NCI-H128 (cell line): ENCODE data around the gene ARHGAP26.

ENCODE experiments used
- DNase-seq: peaks from one replicate; lab custom pipeline; 2025; ENCODE audit not compliant: unreplicated experiment; lab: John Stamatoyannopoulos, UW

Gene ARHGAP26

DNA sequence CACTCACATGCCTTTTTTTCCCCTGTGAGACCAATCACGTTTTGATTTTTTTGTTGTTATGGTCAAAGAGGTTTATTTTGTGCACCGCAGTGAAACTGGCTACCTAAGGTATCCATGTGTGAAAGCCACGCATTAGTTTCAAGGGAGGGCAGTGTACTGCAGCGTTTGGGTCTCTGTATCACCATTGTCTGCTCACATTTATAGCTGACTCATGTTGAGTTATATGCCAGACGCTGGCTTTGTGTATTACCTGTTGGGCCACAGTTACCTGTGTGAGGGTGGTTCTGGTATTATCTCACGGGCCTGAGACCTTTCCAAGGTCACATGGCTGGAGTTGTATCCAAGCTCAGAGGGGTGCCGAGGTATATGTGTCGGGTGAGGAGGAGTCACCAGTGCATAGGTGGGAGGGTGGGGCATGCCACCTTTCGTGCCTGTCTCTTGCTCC, 75.8 kb downstream of the ARHGAP26 start:
- DNase-seq = no peak

DNA sequence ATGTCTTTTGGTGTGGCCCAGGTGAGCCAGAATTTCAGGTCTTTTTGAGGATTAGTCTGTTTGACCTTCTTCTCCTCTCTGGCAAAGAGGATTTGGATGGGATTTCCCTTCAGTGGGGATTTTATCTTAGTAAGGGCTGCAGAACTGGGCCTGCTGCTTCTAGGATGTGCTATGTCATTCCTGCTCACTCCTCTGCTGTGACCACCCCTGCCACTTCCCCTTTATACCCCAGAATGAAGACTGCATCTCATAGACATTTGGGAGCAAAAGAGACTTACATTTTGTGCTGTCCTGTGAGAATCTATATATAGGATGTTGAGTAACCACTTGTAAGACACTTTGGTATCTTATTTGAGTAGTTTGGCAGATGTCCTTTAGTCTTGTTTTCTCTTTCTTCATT, 76.2 kb downstream of the ARHGAP26 start:
- DNase-seq = no peak

DNA sequence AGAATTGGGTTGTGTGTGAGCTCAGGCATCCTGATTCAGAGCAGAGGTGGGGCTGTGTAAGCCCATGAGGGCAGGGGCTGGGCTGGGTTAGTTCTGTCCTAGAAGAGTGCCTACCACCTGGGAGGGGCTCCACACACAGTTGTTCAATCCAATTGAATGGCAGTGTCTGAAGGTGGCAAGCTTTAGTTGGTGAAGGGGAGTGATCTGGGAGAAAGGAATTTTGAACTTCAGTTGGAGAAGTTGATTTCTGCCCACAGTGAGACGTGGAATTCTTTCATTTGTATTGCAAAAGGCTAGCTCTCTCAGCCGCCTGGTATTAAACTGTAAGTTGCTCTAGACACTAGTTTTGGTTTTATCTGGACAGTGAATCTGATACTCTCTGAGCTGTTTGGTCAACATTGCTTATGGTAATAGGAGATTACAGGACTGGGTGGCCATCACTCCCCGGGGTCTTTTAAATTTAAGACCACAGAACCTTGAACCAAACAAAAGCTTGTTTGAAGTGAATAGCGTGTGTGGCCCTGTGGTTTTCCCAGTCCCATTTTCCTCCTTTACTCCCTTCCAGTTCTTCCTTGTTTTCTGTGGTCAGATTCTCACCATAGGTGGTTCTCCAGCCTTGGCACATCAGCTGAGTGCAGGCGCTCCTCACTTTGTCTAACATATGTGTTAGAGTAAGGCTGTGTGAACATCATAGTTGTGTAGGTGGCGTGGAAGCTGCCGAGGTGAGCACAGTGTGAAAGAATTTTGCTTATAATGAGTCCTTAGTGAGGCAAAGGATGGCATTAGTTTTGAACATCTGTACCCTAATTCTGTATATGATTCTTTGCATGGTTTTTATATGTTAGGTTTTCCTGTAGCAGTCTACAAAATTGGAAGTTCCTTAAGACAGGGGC, 78.0 kb downstream of the ARHGAP26 start:
- no peak for DNase-seq

DNA sequence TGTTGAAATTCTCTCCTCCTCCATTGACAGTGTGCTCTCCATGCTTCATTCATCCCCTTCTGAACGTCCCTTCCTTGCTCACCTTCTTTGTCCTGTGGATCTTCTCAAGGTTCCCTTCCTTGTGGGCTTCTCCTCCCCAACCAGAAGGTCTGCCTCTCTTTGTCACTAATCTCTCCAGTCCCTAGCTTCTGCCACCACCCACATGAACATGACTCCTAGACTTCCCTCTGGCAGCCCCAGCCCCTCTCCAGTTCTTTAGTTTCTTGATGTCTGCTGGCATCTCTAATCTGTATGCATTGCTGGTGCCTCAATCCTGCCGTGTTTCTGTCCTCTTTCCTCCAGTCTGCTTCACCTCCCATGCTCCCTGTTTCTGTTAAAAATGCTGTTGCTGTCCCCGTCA, 79.3 kb downstream of the ARHGAP26 start:
- DNase-seq = no peak

DNA sequence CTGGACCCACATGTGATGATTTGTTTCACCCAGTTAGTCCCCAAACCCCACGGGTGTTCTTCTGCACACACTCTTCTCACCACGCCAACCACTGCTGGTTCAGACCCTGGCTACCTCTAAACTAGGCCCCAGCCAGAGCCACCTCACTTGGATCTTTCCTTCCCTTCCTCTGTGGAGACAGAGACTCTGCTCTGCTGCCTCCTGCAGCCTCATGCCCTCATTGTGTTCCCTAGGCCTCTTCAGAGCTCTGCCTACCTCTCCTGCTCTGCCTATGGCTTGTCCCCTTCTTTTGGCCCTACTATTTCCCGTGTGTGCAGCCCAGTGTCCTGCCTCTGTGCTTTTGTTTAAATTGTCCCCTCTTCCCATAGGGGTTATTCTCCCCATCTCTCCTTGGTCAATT, 79.7 kb downstream of the ARHGAP26 start:
- no peak for DNase-seq

DNA sequence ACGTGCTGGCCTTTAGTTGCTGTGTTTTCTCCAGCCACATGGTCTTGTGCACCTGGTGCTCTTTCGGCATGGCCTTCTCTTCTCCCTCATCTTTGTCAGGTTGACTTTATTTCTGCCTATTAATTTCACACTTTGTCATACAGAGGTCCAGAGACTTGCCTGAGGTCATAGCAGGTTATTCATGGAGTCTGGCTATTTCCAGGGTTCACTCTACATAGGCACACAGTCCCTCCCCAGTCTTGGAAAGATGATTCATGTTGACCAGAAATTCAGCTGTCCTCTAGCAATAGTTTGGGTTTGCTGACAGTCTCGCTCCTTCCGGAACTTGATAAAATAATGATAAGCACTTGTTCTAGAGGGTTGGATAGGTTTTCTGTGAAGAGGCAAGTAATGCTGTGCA, 81.6 kb downstream of the ARHGAP26 start:
- no peak for DNase-seq

DNA sequence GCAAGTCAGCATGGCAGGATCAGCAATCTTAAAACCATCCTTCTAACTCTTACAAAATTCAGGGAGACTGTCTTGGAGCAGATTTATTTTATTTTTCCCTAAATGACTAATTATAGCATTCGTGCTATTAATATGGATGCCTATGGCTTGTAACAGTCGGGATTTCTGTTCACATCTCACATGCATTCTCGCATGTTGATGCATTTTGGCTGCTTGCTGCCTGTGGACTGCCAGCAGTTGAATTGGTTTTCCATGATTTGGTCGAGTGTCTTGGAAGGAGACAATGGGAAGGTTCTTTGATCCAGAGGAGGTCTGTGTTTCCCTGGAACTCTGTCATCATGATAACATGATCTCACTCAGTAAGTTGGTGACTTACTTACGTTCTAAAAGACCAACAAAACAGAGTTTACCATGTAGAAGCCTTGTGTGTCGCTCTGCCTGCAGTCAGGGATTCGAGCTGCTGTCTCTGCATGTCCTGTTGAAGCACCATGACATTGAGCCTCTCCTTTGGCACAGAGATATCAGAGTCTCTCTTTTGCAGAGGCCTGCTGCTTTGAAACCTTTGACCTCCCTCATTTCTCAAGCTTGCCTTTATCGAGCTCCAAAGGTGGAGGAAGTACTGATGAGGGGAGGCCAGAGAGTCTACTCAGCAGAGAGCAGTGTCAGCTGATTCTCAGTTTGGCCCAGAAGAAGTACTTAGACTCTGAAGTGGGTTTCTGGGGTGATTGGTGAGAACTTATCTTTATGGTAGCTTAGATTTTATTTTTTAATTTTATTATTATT, 82.4 kb downstream of the ARHGAP26 start:
- no peak for DNase-seq

DNA sequence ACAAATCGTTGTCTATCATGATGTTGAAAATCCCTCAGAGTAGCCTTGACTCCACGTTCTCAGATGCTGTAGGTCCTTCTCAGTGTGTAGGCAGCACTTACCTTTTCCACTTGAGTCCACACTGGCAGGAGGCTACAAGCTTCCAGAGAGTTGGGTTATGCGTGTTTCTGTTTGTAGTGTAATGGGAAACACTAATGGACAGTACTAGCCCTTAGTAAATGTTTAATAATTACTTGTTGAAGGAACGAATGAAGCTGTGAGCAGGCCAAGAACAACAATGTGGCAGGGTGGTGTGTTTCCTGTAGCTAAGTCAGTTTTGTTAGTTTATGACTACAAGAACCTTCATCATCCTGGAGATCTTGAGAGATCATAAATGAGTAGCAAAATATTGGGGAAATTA, 83.5 kb downstream of the ARHGAP26 start:
- DNase-seq = no peak

DNA sequence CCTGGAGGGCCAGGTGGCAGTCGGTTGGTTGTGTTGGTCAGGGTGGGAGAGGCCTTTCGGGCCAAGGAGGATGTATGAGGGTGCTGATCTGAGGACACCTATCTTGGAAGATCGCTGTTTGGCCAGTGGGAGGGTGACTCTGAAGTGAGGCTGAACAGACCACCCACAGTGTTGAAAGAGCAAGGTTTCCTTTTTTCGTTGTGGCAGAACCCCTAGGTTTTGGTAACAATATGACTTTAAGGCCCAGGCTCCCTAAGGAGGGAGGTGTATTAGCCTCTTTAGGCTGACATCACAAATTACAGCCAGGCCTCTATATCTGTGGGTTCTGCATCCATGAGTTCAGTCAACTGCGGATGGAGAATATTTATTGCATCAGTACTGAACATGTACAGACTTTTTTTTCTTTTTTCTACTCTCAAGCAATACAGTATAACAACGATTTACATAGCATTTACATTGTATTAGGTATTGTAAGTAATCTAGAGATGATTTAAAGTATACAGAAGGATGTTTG, 86.1 kb downstream of the ARHGAP26 start:
- no peak for DNase-seq

DNA sequence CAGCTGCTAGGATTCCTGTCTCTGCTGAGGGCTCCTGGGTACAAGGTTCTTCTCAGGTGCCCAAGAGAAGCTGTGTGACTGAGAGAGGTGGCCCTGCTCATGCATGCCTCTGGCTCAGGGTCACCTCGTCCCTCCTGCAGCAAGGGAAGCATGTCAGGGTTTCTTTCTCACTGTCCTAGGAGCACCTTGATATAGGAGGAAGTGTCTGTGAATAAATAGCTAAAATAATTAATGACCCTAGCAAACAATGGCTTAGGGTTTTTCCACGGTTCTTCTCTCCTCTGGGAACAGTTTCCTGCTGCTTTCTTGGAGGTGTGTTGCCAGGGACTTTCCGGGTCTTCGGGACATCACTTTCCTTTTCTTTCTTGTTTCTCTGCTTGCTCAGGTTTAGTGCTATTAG, 87.2 kb downstream of the ARHGAP26 start:
- no peak for DNase-seq

DNA sequence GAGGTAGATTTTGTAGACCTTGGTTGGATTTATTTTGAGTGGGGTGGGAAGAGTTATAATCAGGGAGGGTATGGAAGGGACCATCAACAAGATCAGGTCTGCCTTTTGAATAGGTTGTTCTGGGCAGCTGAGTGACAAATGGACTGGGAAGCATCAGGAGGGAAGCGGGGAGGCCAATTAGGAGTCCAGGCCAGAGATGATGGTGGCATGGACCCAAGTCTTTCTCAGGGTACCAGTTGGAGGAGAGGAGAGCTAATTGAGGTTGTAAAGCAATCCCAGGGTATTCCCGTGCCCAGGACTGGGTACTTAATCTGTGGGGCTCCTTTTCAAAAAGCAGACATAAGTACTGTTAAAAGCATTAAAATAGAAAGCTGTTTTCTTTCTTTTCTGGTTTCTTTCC, 88.9 kb downstream of the ARHGAP26 start:
- no peak for DNase-seq

DNA sequence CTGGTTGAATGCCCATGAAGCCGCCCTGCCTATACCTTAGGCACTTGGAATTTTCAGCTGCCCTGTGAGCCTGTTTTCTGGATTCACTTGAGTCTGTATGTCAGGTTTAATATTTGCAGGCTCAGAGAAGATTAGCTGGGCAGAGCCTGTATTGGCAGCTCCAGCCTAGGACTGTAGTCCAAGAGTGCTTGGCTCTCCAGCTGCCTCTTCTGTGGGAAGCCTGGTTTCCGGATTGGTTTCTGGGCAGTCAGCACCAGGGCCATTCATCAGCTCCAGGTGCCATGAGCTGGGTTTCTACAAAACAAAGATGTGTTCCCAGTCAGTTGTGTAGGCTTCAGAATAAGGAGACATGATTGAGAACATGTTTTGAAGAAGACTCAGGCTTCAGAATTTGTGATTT, 90.1 kb downstream of the ARHGAP26 start:
- no peak for DNase-seq

DNA sequence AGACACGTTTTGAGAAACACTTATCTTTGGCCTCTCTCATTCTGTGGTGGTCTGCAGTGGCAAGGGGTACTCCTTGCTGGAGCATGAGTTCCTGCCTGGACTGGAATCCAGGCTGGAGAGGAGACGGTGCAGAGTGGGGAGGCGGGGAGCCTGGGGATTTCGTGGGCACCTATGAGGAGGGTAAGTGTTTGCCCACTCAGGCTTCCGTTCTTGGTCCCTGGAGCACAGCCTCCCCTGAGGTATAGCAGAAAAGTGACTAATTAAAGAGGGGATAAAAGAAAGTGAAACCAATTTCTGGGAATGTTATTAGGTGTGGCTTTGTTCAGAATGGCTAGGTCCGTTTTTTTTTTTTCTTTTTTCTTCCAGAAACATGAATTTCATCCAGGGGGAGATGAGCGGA, 90.8 kb downstream of the ARHGAP26 start:
- DNase-seq = no peak

DNA sequence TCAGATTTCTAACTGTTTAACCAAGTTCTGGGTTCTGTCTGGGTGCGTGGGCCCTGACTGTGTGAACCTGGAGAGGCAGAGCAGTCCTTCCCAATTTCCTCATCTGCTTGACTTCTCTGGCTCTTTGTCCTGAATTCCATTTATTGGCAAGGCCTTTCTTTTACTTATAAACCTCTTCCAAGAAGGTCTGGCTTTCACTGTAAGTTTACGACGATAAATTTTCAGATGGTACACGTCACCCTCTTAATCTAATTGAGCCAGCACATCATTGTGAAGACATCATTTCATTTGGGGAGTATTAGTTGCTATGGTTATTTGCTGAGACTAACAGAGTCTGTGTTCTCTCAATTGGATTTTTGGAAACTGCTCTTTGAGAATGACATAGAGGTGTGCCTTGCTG, 92.4 kb downstream of the ARHGAP26 start:
- DNase-seq = no peak

DNA sequence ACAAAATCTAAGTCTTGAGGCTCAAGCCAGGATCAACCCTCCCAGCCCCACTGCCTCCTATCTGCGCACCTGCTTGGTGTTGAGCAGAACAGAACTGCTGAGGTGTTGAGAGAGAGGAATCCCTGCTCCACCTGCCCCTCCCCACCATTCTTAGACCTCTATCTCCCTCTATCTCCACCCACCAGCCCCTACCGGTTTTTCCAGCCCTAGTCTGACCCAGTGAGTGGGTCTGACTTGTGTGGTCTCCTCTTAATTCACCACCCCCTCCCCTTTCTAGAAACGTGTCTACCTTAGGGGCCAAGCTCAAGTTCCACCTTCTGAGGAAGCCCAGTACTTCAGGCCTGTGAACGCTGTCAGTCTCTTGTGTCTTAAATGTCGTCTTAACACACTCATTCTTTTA, 93.7 kb downstream of the ARHGAP26 start:
- no peak for DNase-seq

DNA sequence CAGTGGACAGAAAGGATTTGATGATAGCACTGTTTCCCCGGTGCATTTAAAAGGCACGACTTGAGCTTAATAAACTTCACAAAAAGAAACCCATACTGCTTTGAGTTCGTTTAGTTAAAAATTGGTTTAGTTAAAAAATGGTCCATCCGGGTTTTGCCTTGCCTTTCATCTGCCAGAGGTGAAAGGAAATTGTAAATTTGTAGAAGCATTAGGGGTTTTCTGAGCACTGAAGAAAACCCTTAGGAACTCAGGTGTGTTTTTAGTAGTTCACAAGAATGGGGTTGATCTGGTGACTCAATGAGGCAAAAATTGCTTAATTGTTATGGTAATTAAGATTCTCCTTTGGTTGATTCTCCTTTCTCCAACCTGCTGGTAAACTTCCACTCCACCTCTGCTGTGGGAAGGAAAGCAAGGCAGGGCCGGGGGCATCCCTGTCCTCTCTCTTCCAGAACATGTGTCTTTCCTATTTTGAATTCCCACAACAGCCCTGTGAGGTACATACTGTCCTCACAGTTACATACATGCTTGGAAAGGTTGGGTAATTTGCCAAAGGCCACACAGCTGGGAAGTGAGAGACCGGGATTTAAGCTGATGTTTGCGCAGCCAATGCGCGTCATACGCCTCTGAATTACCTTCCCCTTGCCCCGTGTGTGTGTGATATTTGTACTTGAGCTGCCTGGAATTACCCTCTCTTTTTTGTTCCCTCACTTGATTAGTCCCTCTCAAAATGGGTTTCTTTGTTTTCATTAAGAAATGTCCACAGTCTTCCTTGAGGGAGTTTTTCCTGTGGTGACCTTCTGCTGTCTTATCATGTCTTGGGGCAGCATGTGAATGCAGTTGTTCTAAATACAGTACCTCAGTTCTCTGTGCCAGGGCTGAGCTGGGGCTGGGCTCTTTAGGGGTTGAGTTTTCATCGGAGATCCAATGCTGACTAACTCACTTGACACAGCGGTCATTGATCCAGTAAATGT, 94.4 kb downstream of the ARHGAP26 start:
- DNase-seq = no peak

DNA sequence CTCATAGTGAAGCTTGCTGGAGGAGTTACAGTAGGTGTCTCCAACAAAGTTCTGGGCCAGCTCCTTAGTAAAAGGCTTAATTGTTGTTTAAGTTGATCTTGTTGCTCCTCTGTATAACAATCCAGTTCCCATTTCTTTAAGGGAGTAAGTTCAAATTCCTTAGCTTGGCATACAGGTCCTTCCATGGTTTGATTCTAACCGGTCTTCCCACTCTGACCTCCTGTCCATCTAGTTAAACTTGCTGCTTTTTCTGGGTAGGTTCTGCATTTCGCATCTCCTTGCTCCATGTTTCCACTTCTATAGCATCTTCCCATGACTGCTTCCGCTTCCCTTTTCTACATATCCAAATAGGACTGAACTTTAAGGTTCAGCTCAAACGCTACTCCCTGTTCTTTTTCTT, 95.5 kb downstream of the ARHGAP26 start:
- no peak for DNase-seq

DNA sequence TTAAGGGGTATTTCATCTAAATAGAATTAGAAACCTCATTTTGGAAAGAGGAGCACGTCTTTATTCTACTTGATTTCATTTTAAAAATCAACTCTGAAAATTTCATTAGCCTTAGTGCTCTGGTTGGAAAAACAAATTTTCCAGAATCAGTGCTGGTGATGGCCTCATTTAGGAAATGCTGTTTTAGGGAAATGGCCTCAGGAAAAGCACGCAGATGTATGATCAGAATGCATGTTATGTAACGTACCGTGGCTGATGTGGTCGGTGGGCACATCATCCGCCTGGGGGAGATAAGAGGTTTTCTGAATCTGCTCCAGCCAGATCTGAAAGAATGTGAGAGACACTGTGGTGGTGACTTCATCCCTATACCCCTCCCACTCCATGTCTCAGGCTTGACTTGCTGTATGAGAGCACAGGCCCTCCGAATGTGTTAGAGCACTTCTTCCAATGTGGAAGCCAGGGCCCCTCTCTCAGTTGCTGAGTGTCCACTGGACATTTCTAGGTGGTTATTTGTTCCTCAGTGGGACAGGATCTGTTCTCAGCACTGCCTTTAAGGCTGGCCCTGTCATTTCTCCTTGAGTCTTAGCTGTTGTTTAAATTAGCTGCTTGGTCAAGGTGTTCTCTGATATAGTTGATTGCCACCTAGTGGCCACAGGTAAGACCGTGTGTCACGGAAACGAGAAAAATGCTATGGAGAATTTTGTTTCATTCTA, 96.5 kb downstream of the ARHGAP26 start:
- no peak for DNase-seq

DNA sequence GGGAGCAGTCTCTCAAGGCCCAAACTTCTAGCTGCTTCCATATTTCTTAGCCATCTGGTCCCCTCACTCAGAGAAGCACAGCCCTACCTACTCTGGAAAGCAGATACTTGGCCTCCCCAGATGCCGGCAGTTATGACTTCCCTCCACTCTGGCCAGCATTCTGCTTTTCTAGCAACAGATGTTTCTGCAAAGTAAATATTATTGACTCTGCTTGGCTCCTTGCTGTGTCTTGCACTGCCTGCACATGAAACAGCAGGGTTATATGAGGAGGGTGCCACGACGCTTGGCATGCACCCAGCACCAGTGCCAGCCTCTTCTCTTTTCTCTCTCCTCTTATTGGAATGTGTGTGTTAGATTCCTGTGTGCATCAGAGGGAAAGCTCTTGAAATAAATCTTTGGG, 99.7 kb downstream of the ARHGAP26 start:
- DNase-seq = no peak
